ENCODE measurements around the gene CCDC187. TPM values are rescaled to one million over a fixed set of nuclear protein-coding genes. Genes with fewer than 3 reads are reported as not detected.
"Not testable (repeated sequence)": the region's sequence is repeated elsewhere in the genome, so short reads cannot be mapped to it uniquely, and the experiment has no call there.

CCDC187 gene
- total and polyA plus RNA-seq, 4 donors: 2.0 to 16.8 (median 6.8) TPM

DNA sequence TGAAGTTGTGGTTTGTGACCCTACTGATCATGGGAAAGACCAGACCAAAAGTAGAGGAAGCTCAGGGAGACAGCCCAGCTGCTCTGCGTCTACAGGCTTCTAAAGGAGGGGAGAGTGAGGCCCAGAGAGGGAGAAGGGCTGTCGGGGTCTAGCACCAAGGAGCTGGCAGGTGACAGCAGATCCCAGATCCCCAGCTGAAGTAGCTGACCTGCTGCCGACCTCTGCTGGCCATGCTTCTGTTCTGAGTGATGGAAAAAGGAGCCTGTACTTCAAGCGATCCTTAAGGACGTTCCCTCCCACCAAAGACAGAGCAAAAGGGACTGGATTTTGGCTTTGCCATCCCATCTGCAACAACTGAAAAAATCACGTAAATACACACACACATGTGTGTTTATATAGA lies 35.6 kb downstream of the CCDC187 start:
- no peak for ATAC-seq (ENCODE audit: insufficient read depth, low FRiP score)
- H3K9me3 ChIP-seq (ENCODE audit: control insufficient read depth in 4 of 4, insufficient read depth in 3 of 4, low read length in 3 of 4): no peaks in the 10 kb centered on the region
- H3K9ac ChIP-seq (ENCODE audit: insufficient read depth in 1 of 2, low read length in 2 of 2): no peak overlapping the region
- H3K27ac ChIP-seq (ENCODE audit: low read depth in 1 of 2, low read length in 1 of 2): no peak overlapping the region
- TF ChIP-seq, protein P1, sequence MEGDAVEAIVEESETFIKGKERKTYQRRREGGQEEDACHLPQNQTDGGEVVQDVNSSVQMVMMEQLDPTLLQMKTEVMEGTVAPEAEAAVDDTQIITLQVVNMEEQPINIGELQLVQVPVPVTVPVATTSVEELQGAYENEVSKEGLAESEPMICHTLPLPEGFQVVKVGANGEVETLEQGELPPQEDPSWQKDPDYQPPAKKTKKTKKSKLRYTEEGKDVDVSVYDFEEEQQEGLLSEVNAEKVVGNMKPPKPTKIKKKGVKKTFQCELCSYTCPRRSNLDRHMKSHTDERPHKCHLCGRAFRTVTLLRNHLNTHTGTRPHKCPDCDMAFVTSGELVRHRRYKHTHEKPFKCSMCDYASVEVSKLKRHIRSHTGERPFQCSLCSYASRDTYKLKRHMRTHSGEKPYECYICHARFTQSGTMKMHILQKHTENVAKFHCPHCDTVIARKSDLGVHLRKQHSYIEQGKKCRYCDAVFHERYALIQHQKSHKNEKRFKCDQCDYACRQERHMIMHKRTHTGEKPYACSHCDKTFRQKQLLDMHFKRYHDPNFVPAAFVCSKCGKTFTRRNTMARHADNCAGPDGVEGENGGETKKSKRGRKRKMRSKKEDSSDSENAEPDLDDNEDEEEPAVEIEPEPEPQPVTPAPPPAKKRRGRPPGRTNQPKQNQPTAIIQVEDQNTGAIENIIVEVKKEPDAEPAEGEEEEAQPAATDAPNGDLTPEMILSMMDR (IDR thresholded peaks at IDR 0.05; ENCODE audit: control extremely low read depth, extremely low read depth): no peak
- 52 to 55% methylated on average over 6 of the region's 6 CpGs for WGBS, 2 donors
- DNase-seq: peak; percentile 17 to 53 (median 34)
- peaks cover 0 to 4% (median 0%) of the 10 kb centered on the region in 3 donors for H3K27me3 ChIP-seq (ENCODE audit: control insufficient read depth in 3 of 3, insufficient read depth in 3 of 3, low read length in 2 of 3)
- peaks cover 0 to 13% (median 0%) of the 10 kb centered on the region in 5 donors for H3K4me1 ChIP-seq (ENCODE audit: control insufficient read depth in 5 of 5, insufficient read depth in 5 of 5, low read length in 5 of 5)
- no peak overlapping the region for H3K4me3 ChIP-seq
- H3K36me3 ChIP-seq (ENCODE audit: control insufficient read depth in 4 of 4, insufficient read depth in 4 of 4, low read length in 4 of 4): no peaks in the 10 kb centered on the region

DNA sequence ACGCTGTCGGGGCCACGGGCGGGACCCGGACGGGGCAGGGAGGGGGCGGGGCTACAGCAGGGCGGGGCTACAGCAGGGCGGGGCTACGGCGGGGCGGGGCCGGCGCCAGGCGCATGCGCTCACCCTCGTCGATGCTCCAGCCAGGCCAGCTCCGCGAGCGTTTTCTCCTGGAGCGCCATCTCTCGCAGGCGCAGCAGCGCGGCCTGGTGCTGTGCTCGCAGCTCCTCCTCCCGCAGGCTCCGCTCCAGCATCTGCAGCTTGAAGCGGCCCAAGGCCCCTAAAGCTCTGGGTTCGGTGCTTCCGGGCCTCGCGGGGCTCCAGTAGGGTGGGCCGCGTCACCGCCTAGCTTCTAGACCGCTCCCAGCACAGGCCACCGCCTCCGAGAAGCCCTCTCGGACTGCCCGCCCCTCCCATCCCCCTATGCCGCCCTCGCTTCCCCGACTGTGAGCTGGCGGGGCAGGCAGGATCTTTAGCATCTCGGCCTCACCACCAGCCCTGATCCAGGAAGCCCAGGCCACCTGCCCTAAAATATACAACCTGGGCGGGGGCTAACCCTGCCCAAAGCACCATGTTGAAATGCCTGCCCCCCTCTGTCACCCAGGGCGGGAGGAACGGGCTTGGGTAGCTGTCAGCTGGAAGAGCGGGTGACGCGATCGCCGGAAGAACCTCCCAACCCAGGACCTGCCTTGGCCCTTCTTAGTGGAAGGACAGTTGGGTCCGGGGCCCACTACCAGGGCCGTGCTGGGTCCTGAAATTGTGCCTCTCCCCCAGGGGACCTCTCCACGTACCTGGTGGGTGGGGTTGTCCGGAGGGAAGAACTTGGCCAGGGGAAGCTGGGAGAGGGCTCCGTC lies 36.4 kb downstream of the CCDC187 start:
- 12% methylated on average over 59 to 60 of the region's 60 CpGs for WGBS, 2 donors
- Histone ChIP-seq H3K9me3 (ENCODE audit: control insufficient read depth in 4 of 4, insufficient read depth in 3 of 4, low read length in 3 of 4) (no peaks in the 10 kb centered on the region), H3K9ac (ENCODE audit: insufficient read depth in 1 of 2, low read length in 2 of 2) (no peak overlapping the region), H3K36me3 (ENCODE audit: control insufficient read depth in 4 of 4, insufficient read depth in 4 of 4, low read length in 4 of 4) (no peaks in the 10 kb centered on the region), H3K4me1 (ENCODE audit: control insufficient read depth in 5 of 5, insufficient read depth in 5 of 5, low read length in 5 of 5) (peaks cover 0 to 13% (median 0%) of the 10 kb centered on the region in 5 donors), H3K27me3 (ENCODE audit: control insufficient read depth in 3 of 3, insufficient read depth in 3 of 3, low read length in 2 of 3) (peaks cover 0 to 4% (median 0%) of the 10 kb centered on the region in 3 donors), H3K4me3 (peak overlapping the region; percentile 35), H3K27ac (ENCODE audit: low read depth in 1 of 2, low read length in 1 of 2) (no peak overlapping the region)
- TF ChIP-seq, protein P1 (IDR thresholded peaks at IDR 0.05; ENCODE audit: control extremely low read depth, extremely low read depth): peak; percentile 25
- ATAC-seq (ENCODE audit: insufficient read depth, low FRiP score): peak; percentile 92
- peak; percentile 80 to 86 (median 84) for DNase-seq

DNA sequence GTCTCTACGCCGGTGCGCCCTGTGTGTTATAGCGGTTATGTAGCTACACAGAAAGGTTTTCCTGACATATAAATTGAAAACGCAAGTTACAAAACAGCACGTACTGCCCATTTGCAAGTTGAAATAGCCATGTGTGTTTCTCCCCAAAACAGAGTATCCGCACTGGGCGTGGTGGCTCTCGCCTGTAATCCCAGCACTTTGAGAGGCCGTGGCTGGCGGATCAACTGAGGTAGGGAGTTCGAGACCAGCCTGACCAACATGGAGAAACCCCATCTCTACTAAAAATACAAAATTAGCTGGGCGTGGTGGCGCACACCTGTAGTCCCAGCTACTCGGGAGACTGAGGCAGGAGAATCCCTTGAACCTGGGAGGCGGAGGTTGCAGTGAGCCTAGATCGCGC lies 37.3 kb downstream of the CCDC187 start:
- not testable (repeated sequence) for H3K4me3 ChIP-seq; H3K27ac ChIP-seq (ENCODE audit: low read depth in 1 of 2, low read length in 1 of 2); H3K9me3 ChIP-seq (ENCODE audit: control insufficient read depth in 4 of 4, insufficient read depth in 3 of 4, low read length in 3 of 4); ATAC-seq (ENCODE audit: insufficient read depth, low FRiP score); H3K9ac ChIP-seq (ENCODE audit: insufficient read depth in 1 of 2, low read length in 2 of 2); H3K27me3 ChIP-seq (ENCODE audit: control insufficient read depth in 3 of 3, insufficient read depth in 3 of 3, low read length in 2 of 3); H3K36me3 ChIP-seq (ENCODE audit: control insufficient read depth in 4 of 4, insufficient read depth in 4 of 4, low read length in 4 of 4); DNase-seq
- H3K4me1 ChIP-seq (ENCODE audit: control insufficient read depth in 5 of 5, insufficient read depth in 5 of 5, low read length in 5 of 5): peaks cover 0 to 13% (median 0%) of the 10 kb centered on the region in 5 donors
- 89 to 91% methylated on average over 18 of the region's 18 CpGs for WGBS, 2 donors

DNA sequence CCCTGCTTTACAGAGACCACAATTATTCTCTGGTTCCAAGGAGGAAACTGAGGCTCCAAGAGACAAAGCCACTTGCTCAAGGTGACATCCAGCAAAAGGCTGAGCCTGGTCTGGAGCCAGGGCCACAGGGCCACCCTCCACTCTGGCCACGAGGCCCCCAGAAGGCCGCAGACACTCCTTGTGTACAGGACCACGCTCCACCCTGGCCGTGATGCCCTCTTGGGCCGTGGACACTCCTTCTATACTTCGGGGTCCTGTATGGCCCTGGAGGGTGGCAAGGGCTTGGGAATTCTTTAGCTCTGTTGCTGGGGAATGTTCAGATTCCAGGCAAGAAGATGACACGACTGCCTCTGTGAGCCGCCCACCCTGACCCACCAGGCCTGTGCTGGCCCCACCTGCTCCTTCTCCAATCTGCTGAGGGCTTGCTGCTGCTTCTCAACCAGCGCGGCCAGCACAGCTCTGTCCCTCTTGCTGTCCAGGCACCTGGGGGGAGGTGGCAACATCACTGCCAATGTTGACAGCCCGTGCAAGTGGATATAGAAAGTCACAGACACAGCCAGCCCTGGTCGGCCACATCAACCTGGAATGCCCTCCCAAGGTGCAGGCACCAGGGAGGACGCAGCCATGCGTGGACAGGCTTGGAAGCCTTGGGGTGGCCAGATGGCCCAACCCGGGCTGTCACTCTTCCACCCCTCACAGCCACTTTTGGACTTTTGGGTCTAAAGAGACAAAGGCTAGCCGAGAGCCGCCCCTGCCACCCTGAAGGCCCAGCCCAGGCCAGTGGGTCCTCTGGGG lies 38.1 kb downstream of the CCDC187 start:
- H3K27ac ChIP-seq (ENCODE audit: low read depth in 1 of 2, low read length in 1 of 2): no peak overlapping the region
- ATAC-seq (ENCODE audit: insufficient read depth, low FRiP score) (no peak), DNase-seq (no peak)
- H3K9ac ChIP-seq (ENCODE audit: insufficient read depth in 1 of 2, low read length in 2 of 2): no peak overlapping the region
- peaks cover 0 to 4% (median 0%) of the 10 kb centered on the region in 3 donors for H3K27me3 ChIP-seq (ENCODE audit: control insufficient read depth in 3 of 3, insufficient read depth in 3 of 3, low read length in 2 of 3)
- TF ChIP-seq, protein P1 (IDR thresholded peaks at IDR 0.05; ENCODE audit: control extremely low read depth, extremely low read depth): no peak
- 91 to 95% methylated on average over 17 of the region's 17 CpGs for whole genome bisulfite sequencing, 2 donors
- no peaks in the 10 kb centered on the region for H3K9me3 ChIP-seq (ENCODE audit: control insufficient read depth in 4 of 4, insufficient read depth in 3 of 4, low read length in 3 of 4)
- H3K36me3 ChIP-seq (ENCODE audit: control insufficient read depth in 4 of 4, insufficient read depth in 4 of 4, low read length in 4 of 4): no peaks in the 10 kb centered on the region
- no peak overlapping the region for H3K4me3 ChIP-seq
- peaks cover 0 to 13% (median 0%) of the 10 kb centered on the region in 5 donors for H3K4me1 ChIP-seq (ENCODE audit: control insufficient read depth in 5 of 5, insufficient read depth in 5 of 5, low read length in 5 of 5)
